Measurements from ENCODE around the gene NAGS. TPM values are rescaled to one million over a fixed set of nuclear protein-coding genes. Genes with fewer than 3 reads are reported as not detected.

Gene NAGS
- total RNA-seq, 4 donors from 2014 or later = 8.3 to 74.1 (median 57.3) TPM

Small RNA genes within 50 kb of the gene (small RNA-seq; reads per million reads assigned to genes)
- 0 reads per million in 2 donors for gene RF00012

Other genes starting within 250 kb of the NAGS start
- gene SOST, start 245.8 kb upstream of the NAGS start, total RNA-seq = not detected
- 100 to 1,000 TPM in 1 of 4 donors, 10 to 100 TPM in 3; 37.1 to 120 (median 87.1) TPM for gene DUSP3, start 225.6 kb upstream of the NAGS start, total RNA-seq
- gene CFAP97D1, start 224.2 kb upstream of the NAGS start, total RNA-seq = not detected
- gene MPP3, start 171.5 kb upstream of the NAGS start, total RNA-seq = 10 to 100 TPM in 2 of 4 donors, 1 to 10 TPM in 2; 1.6 to 16.1 (median 10.5) TPM
- gene CD300LG, start 157.4 kb upstream of the NAGS start, total RNA-seq = under 1 TPM in 1 of 4 donors, not detected in 3; 0.54 TPM
- gene MPP2, start 97.1 kb upstream of the NAGS start, total RNA-seq = 1 to 10 TPM in 2 of 4 donors, under 1 TPM in 1, not detected in 1; 0.53 to 1.3 (median 1.2) TPM
- not detected for gene PPY, start 62.1 kb upstream of the NAGS start, total RNA-seq
- 10 to 100 TPM in 2 of 4 donors, 1 to 10 TPM in 1, not detected in 1; 7.5 to 58.0 (median 27.5) TPM for gene PYY, start 50.7 kb upstream of the NAGS start, total RNA-seq
- 10 to 100 TPM in 3 of 4 donors, 1 to 10 TPM in 1; 8.3 to 20.9 (median 17.5) TPM for gene TMEM101, start 10.3 kb downstream of the NAGS start, total RNA-seq
- 10 to 100 TPM; 10.7 to 28.4 (median 26.1) TPM for gene LSM12, start 62.0 kb downstream of the NAGS start, total RNA-seq
- 10 to 100 TPM in 3 of 4 donors, 1 to 10 TPM in 1; 8.3 to 48.9 (median 33.8) TPM for gene G6PC3, start 66.1 kb downstream of the NAGS start, total RNA-seq
- gene HDAC5, start 119.0 kb downstream of the NAGS start, total RNA-seq = 10 to 100 TPM; 42.4 to 71.0 (median 48.4) TPM
- gene HROB, start 137.3 kb downstream of the NAGS start, total RNA-seq = 1 to 10 TPM in 3 of 4 donors, under 1 TPM in 1; 0.53 to 5.8 (median 1.6) TPM
- gene ASB16, start 166.1 kb downstream of the NAGS start, total RNA-seq = under 1 TPM in 1 of 4 donors, not detected in 3; 0.57 TPM
- 10 to 100 TPM; 19.8 to 66.6 (median 52.7) TPM for gene TMUB2, start 182.3 kb downstream of the NAGS start, total RNA-seq
- 10 to 100 TPM; 51.7 to 92.6 (median 65.7) TPM for gene ATXN7L3, start 195.3 kb downstream of the NAGS start, total RNA-seq
- 100 to 1,000 TPM in 1 of 4 donors, 10 to 100 TPM in 3; 58.4 to 167 (median 77.7) TPM for gene UBTF, start 215.1 kb downstream of the NAGS start, total RNA-seq